Trophoblast cell (in vitro differentiated cells and primary cell): Measurements from ENCODE around the gene MUC12.
"Not testable (repeated sequence)": the region's sequence is repeated elsewhere in the genome, so short reads cannot be mapped to it uniquely, and the experiment has no call there.

Experiments used
- DNase-seq, 2 donors: peaks; one replicate each; pipeline ENCODE4 v3.0.0-alpha.2; 2016
- H2AFZ ChIP-seq: 2 replicates; pipeline ENCODE4 v1.6.1; 2013; ENCODE audit warnings: low read length, moderate library complexity, mild to moderate bottlenecking; ENCODE audit not compliant: insufficient read depth, poor library complexity
- H2AK5ac ChIP-seq: 2 replicates; pipeline ENCODE4 v1.6.1; 2013; ENCODE audit warnings: mild to moderate bottlenecking, low read length
- H2BK120ac ChIP-seq: 2 replicates; pipeline ENCODE4 v1.6.1; 2013; ENCODE audit warnings: low read length, mild to moderate bottlenecking, moderate library complexity; ENCODE audit not compliant: insufficient read depth, poor library complexity
- H2BK12ac ChIP-seq: 2 replicates; pipeline ENCODE4 v1.6.1; 2013; ENCODE audit warnings: mild to moderate bottlenecking, low read length, moderate library complexity
- H2BK5ac ChIP-seq: 2 replicates; pipeline ENCODE4 v1.6.1; 2013; ENCODE audit warnings: low read length, low read depth, moderate library complexity, mild to moderate bottlenecking; ENCODE audit not compliant: poor library complexity
- H3K14ac ChIP-seq: 2 replicates; pipeline ENCODE4 v1.6.1; 2013; ENCODE audit warnings: mild to moderate bottlenecking, low read length
- H3K18ac ChIP-seq: 2 replicates; pipeline ENCODE4 v1.6.1; 2013; ENCODE audit warnings: mild to moderate bottlenecking, low read length
- H3K23ac ChIP-seq: 2 replicates; pipeline ENCODE4 v1.6.1; 2013; ENCODE audit warnings: low read length
- H3K27ac ChIP-seq: 2 replicates; pipeline ENCODE4 v1.5.1; 2013; ENCODE audit warnings: low read depth, mild to moderate bottlenecking, inconsistent platforms, low read length, moderate library complexity
- H3K27me3 ChIP-seq: 2 replicates; pipeline ENCODE4 v1.6.1; 2013; ENCODE audit warnings: inconsistent platforms, mild to moderate bottlenecking, low read length, moderate library complexity; ENCODE audit not compliant: insufficient read depth
- H3K36me3 ChIP-seq, 2 experiments: 1 replicate in 1 of 2; 2 replicates in 1 of 2; pipeline ENCODE4 v1.6.1; 2013; ENCODE audit warnings: low read length in 2 of 2, mild to moderate bottlenecking in 2 of 2, moderate library complexity in 1 of 2; ENCODE audit not compliant: insufficient read depth in 2 of 2, control insufficient read depth in 1 of 2
- H3K4ac ChIP-seq: 2 replicates; pipeline ENCODE4 v1.6.1; 2013; ENCODE audit warnings: low read depth, mild to moderate bottlenecking, low read length, moderate library complexity
- H3K4me1 ChIP-seq, 2 experiments: 1 replicate in 1 of 2; 2 replicates in 1 of 2; pipeline ENCODE4 v1.6.1; 2013; ENCODE audit warnings: low read length in 2 of 2, mild to moderate bottlenecking in 2 of 2, moderate library complexity in 1 of 2; ENCODE audit not compliant: insufficient read depth in 2 of 2, control insufficient read depth in 1 of 2
- H3K4me2 ChIP-seq: 2 replicates; pipeline ENCODE4 v1.6.1; 2013; ENCODE audit warnings: inconsistent platforms, mild to moderate bottlenecking, low read length, moderate library complexity
- H3K4me3 ChIP-seq: 2 replicates; pipeline ENCODE4 v1.5.1; 2013; ENCODE audit warnings: mild to moderate bottlenecking, low read depth, low read length, inconsistent platforms
- H3K79me1 ChIP-seq: one replicate; pipeline ENCODE4 v1.6.1; 2013; ENCODE audit warnings: low read length
- H3K79me2 ChIP-seq: 2 replicates; pipeline ENCODE4 v1.6.1; 2013; ENCODE audit warnings: low read length, mild to moderate bottlenecking; ENCODE audit not compliant: control insufficient read depth, insufficient read depth, poor library complexity
- H3K9ac ChIP-seq: 2 replicates; pipeline ENCODE4 v1.6.1; 2013; ENCODE audit warnings: mild to moderate bottlenecking, low read length
- H3K9me3 ChIP-seq: 2 replicates; pipeline ENCODE4 v1.6.1; 2013; ENCODE audit warnings: low read depth, mild to moderate bottlenecking, control low read depth, inconsistent platforms, low read length; ENCODE audit not compliant: insufficient read depth
- H4K12ac ChIP-seq: 2 replicates; pipeline ENCODE4 v1.6.1; 2013; ENCODE audit warnings: low read depth, mild to moderate bottlenecking, low read length, moderate library complexity
- H4K8ac ChIP-seq: 2 replicates; pipeline ENCODE4 v1.6.1; 2013; ENCODE audit warnings: low read depth, mild to moderate bottlenecking, low read length, moderate library complexity
- H4K91ac ChIP-seq: one replicate; pipeline ENCODE4 v1.6.1; 2013; ENCODE audit warnings: low read depth, mild to moderate bottlenecking, low read length, moderate library complexity
- WGBS: extraction: QIAGEN DNeasy Blood & Tissue Kit; methylation state at CpG from one replicate; pipeline ENCODE4 v1.1.7; 2013; ENCODE audit warnings: missing lambda C conversion rate; ENCODE audit not compliant: insufficient read length, insufficient coverage; ENCODE audit errors: extremely low coverage; 5-methylcytosine and 5-hydroxymethylcytosine counted together

The MUC12 gene

GRCh38 chr7:100923616-100924015 is 45.7 kb upstream of the MUC12 start:
- H3K9me3 ChIP-seq, H3K27ac ChIP-seq, H3K4me2 ChIP-seq, H3K79me2 ChIP-seq, H3K9ac ChIP-seq, H2BK120ac ChIP-seq, H3K27me3 ChIP-seq, H3K18ac ChIP-seq, H2BK12ac ChIP-seq, H4K12ac ChIP-seq, H4K91ac ChIP-seq, DNase-seq, H2AFZ ChIP-seq, H3K4ac ChIP-seq, H2AK5ac ChIP-seq, H3K23ac ChIP-seq, H3K36me3 ChIP-seq, H2BK5ac ChIP-seq, H3K79me1 ChIP-seq, H4K8ac ChIP-seq, H3K4me1 ChIP-seq, H3K4me3 ChIP-seq, H3K14ac ChIP-seq: not testable (repeated sequence)
- WGBS: no CpG with 5 or more reads among the region's 4 CpGs

GRCh38 chr7:100929808-100930174 is 39.6 kb upstream of the MUC12 start:
- Histone ChIP-seq H3K23ac (no peak overlapping the region), H3K27me3 (no peaks in the 10 kb centered on the region), H2AK5ac (peak overlapping the region; percentile 16), H4K91ac (peak overlapping the region; percentile 90), H3K79me2 (no peaks in the 10 kb centered on the region), H2BK5ac (peak overlapping the region; percentile 58), H3K9ac (no peak overlapping the region), H2BK120ac (peak overlapping the region; percentile 75), H4K12ac (no peak overlapping the region), H2BK12ac (peak overlapping the region; percentile 80), H3K4me3 (no peak overlapping the region), H3K36me3 (peaks cover 0 to 1% of the 10 kb centered on the region in 2 experiments), H3K4me2 (peak overlapping the region; percentile 78), H4K8ac (peak overlapping the region; percentile 62), H2AFZ (peak overlapping the region; percentile 4), H3K79me1 (peaks cover 14% of the 10 kb centered on the region), H3K9me3 (no peaks in the 10 kb centered on the region), H3K27ac (peak overlapping the region; percentile 92), H3K4ac (peak overlapping the region; percentile 26), H3K18ac (peak overlapping the region; percentile 22), H3K4me1 (peaks cover 6 to 11% of the 10 kb centered on the region in 2 experiments), H3K14ac (peak overlapping the region; percentile 14)
- WGBS: no CpG with 5 or more reads among the region's 1 CpG
- DNase-seq: peak in 1 of 2 donors; percentile 27

DNA sequence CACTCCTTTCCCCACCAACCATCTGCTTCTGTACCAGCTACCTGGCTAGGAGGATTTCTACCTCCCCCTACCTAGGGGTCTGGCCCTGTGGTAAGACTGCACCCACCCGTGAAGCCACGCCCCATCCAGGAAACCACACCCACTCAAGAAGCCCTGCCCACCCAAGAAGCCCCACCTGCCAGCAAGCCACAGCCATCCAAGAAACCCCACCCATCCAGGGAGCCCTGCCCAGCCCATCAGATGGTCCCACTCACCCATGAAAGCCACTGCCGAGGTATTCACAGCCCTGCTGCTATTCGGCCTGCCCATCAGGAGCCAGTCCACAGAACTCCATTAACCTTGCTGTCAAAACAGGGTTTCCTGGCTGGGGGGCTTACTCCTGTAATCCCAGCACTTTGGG is 35.6 kb upstream of the MUC12 start:
- H2BK12ac ChIP-seq: no peak overlapping the region
- no peak overlapping the region for H2AFZ ChIP-seq
- no peak overlapping the region for H3K18ac ChIP-seq
- no peak overlapping the region for H2AK5ac ChIP-seq
- no peaks in the 10 kb centered on the region for H3K79me2 ChIP-seq
- H3K14ac ChIP-seq: no peak overlapping the region
- no peak overlapping the region for H4K91ac ChIP-seq
- DNase-seq: no peak
- H3K27ac ChIP-seq: no peak overlapping the region
- no CpG with 5 or more reads among the region's 4 CpGs for WGBS
- no peak overlapping the region for H3K4me2 ChIP-seq
- H3K9ac ChIP-seq: no peak overlapping the region
- peaks cover 11% of the 10 kb centered on the region for H3K79me1 ChIP-seq
- H3K23ac ChIP-seq: no peak overlapping the region
- H4K12ac ChIP-seq: no peak overlapping the region
- H2BK120ac ChIP-seq: no peak overlapping the region
- no peak overlapping the region for H2BK5ac ChIP-seq
- H3K27me3 ChIP-seq: no peaks in the 10 kb centered on the region
- H4K8ac ChIP-seq: no peak overlapping the region
- H3K9me3 ChIP-seq: no peaks in the 10 kb centered on the region
- peaks cover 0 to 1% of the 10 kb centered on the region in 2 experiments for H3K36me3 ChIP-seq
- peaks cover 6 to 10% of the 10 kb centered on the region in 2 experiments for H3K4me1 ChIP-seq
- no peak overlapping the region for H3K4me3 ChIP-seq
- no peak overlapping the region for H3K4ac ChIP-seq

DNA sequence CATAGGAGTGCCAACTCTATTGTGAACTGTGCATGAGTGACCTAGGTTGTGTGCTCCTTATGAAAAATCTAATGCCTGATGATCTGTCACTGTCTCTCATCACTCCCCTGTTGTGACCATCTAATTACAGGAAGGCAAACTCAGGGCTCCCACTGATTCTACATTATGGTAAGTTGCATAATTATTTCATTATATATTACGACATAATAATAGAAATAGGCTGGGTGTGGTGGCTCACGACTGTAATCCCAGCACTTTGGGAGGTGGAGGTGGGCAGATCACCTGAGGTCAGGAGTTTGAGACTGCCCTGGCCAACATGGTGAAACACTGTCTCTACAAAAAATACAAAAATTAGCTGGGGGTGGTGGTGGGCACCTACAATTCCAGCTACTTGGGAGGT is 34.0 kb upstream of the MUC12 start:
- not testable (repeated sequence) for H2BK12ac ChIP-seq, H2AFZ ChIP-seq, H3K79me1 ChIP-seq, H4K12ac ChIP-seq, H3K4ac ChIP-seq, H3K36me3 ChIP-seq, H3K9ac ChIP-seq, DNase-seq, H3K4me3 ChIP-seq, H2BK5ac ChIP-seq, H3K4me1 ChIP-seq, H4K8ac ChIP-seq, H3K14ac ChIP-seq, H3K18ac ChIP-seq, H3K79me2 ChIP-seq, H3K27ac ChIP-seq, H3K4me2 ChIP-seq, H3K27me3 ChIP-seq, H3K9me3 ChIP-seq, H3K23ac ChIP-seq, H4K91ac ChIP-seq, H2BK120ac ChIP-seq, H2AK5ac ChIP-seq
- no CpG with 5 or more reads among the region's 2 CpGs for WGBS
